ENCODE data around the gene TEX264.
"Not testable (repeated sequence)": the region's sequence is repeated elsewhere in the genome, so short reads cannot be mapped to it uniquely, and the experiment has no call there.

The TEX264 gene

GRCh38 chr3:51734572-51734907 lies 63.5 kb downstream of the TEX264 start:
- H3K27ac Mint-ChIP-seq = no peak overlapping the region
- H3K36me3 Mint-ChIP-seq (ENCODE audit: low read depth) = no peaks in the 10 kb centered on the region
- no peaks in the 10 kb centered on the region for H3K9me3 Mint-ChIP-seq
- DNase-seq = no peak
- H3K4me3 Mint-ChIP-seq = no peak overlapping the region
- peaks cover 15% of the 10 kb centered on the region for H3K27me3 Mint-ChIP-seq (ENCODE audit: low read depth, poor library complexity)
- no peak for TF ChIP-seq CTCF (IDR thresholded peaks at IDR 0.05)
- peaks cover 13% of the 10 kb centered on the region for H3K4me1 Mint-ChIP-seq

- TF ChIP-seq CTCF (IDR thresholded peaks at IDR 0.05) = no peak
These were observed 64.0 kb downstream of the TEX264 start for GRCh38 chr3:51735039-51735438.

GRCh38 chr3:51735950-51736349 lies 64.9 kb downstream of the TEX264 start:
- Mint-ChIP-seq H3K27me3 (ENCODE audit: low read depth, poor library complexity) (peaks cover 16% of the 10 kb centered on the region), H3K27ac (no peak overlapping the region), H3K4me3 (no peak overlapping the region), H3K9me3 (no peaks in the 10 kb centered on the region), H3K4me1 (peaks cover 13% of the 10 kb centered on the region), H3K36me3 (ENCODE audit: low read depth) (no peaks in the 10 kb centered on the region)
- no peak for DNase-seq
- TF ChIP-seq CTCF (IDR thresholded peaks at IDR 0.05) = no peak

More at GRCh38 chr3:51735039-51735438, 64.0 kb downstream of the TEX264 start:
- Mint-ChIP-seq H3K36me3 (ENCODE audit: low read depth) (no peaks in the 10 kb centered on the region), H3K4me3 (no peak overlapping the region), H3K9me3 (no peaks in the 10 kb centered on the region), H3K4me1 (peaks cover 13% of the 10 kb centered on the region), H3K27me3 (ENCODE audit: low read depth, poor library complexity) (peaks cover 16% of the 10 kb centered on the region), H3K27ac (no peak overlapping the region)
- DNase-seq = no peak

GRCh38 chr3:51739110-51739509 lies 68.1 kb downstream of the TEX264 start:
- no peak for DNase-seq
- no peak for TF ChIP-seq CTCF (IDR thresholded peaks at IDR 0.05)
- peaks cover 18% of the 10 kb centered on the region for H3K27me3 Mint-ChIP-seq (ENCODE audit: low read depth, poor library complexity)
- H3K4me1 Mint-ChIP-seq = peaks cover 10% of the 10 kb centered on the region
- no peak overlapping the region for H3K27ac Mint-ChIP-seq
- H3K36me3 Mint-ChIP-seq (ENCODE audit: low read depth) = no peaks in the 10 kb centered on the region
- H3K9me3 Mint-ChIP-seq = peaks cover 5% of the 10 kb centered on the region
- no peak overlapping the region for H3K4me3 Mint-ChIP-seq

GRCh38 chr3:51742320-51742719 lies 71.3 kb downstream of the TEX264 start:
- H3K9me3 Mint-ChIP-seq; DNase-seq; H3K4me1 Mint-ChIP-seq; H3K4me3 Mint-ChIP-seq; H3K27ac Mint-ChIP-seq; H3K36me3 Mint-ChIP-seq (ENCODE audit: low read depth): not testable (repeated sequence)
- H3K27me3 Mint-ChIP-seq (ENCODE audit: low read depth, poor library complexity) = peaks cover 28% of the 10 kb centered on the region

GRCh38 chr3:51742978-51743377 lies 71.9 kb downstream of the TEX264 start:
- not testable (repeated sequence) for H3K27ac Mint-ChIP-seq; H3K4me1 Mint-ChIP-seq; H3K36me3 Mint-ChIP-seq (ENCODE audit: low read depth); DNase-seq; H3K4me3 Mint-ChIP-seq
- peaks cover 27% of the 10 kb centered on the region for H3K27me3 Mint-ChIP-seq (ENCODE audit: low read depth, poor library complexity)
- peaks cover 15% of the 10 kb centered on the region for H3K9me3 Mint-ChIP-seq

- H3K9me3 Mint-ChIP-seq = peaks cover 28% of the 10 kb centered on the region
- DNase-seq = no peak
- no peak for TF ChIP-seq CTCF (IDR thresholded peaks at IDR 0.05)
- H3K27me3 Mint-ChIP-seq (ENCODE audit: low read depth, poor library complexity) = peaks cover 9% of the 10 kb centered on the region
- no peaks in the 10 kb centered on the region for H3K36me3 Mint-ChIP-seq (ENCODE audit: low read depth)
- no peak overlapping the region for H3K27ac Mint-ChIP-seq
- no peaks in the 10 kb centered on the region for H3K4me1 Mint-ChIP-seq
- H3K4me3 Mint-ChIP-seq = no peak overlapping the region
These were observed 76.8 kb downstream of the TEX264 start for GRCh38 chr3:51747840-51748239.
